Activated CD4-positive, CD25-positive, alpha-beta regulatory T cell treated with anti-CD3 and anti-CD28 coated beads, Interleukin-2, amount 50 U/mL, for 72 hours (primary cell): ENCODE results near the gene FAR2.
"Not testable (repeated sequence)": the region's sequence is repeated elsewhere in the genome, so short reads cannot be mapped to it uniquely, and the experiment has no call there.

Source experiments
- DNase-seq: peaks from one replicate; pipeline ENCODE4 v3.0.0; 2021

The FAR2 gene

GRCh38 chr12:29240441-29240840 lies 91.4 kb downstream of the FAR2 start:
- DNase-seq: no peak

GRCh38 chr12:29241821-29242591 lies 92.9 kb downstream of the FAR2 start:
- DNase-seq: no peak

GRCh38 chr12:29242921-29243431 lies 93.9 kb downstream of the FAR2 start:
- DNase-seq: no peak

- no peak for DNase-seq
Measured at GRCh38 chr12:29244159-29244765, 95.2 kb downstream of the FAR2 start.

- DNase-seq: no peak
Measured at GRCh38 chr12:29245246-29245645, 96.2 kb downstream of the FAR2 start.

GRCh38 chr12:29249930-29250329 lies 100.9 kb downstream of the FAR2 start:
- no peak for DNase-seq

- DNase-seq: no peak
Measured at GRCh38 chr12:29253906-29254625, 105.0 kb downstream of the FAR2 start.

GRCh38 chr12:29255042-29255441 lies 106.0 kb downstream of the FAR2 start:
- no peak for DNase-seq

- no peak for DNase-seq
Measured at GRCh38 chr12:29256598-29256997, 107.5 kb downstream of the FAR2 start.

GRCh38 chr12:29257687-29258086 lies 108.6 kb downstream of the FAR2 start:
- DNase-seq: not testable (repeated sequence)

- DNase-seq: no peak
Measured at GRCh38 chr12:29264424-29264823, 115.3 kb downstream of the FAR2 start.

GRCh38 chr12:29269706-29270408 lies 120.8 kb downstream of the FAR2 start:
- no peak for DNase-seq

- DNase-seq: no peak
Measured at GRCh38 chr12:29270446-29270845, 121.4 kb downstream of the FAR2 start.

- DNase-seq: no peak
Measured at GRCh38 chr12:29273178-29273843, 124.2 kb downstream of the FAR2 start.

GRCh38 chr12:29275834-29276233 lies 126.8 kb downstream of the FAR2 start:
- no peak for DNase-seq

- no peak for DNase-seq
Measured at GRCh38 chr12:29277231-29277630, 128.2 kb downstream of the FAR2 start.

GRCh38 chr12:29278673-29279420 lies 129.8 kb downstream of the FAR2 start:
- DNase-seq: no peak

GRCh38 chr12:29281371-29282005 lies 132.4 kb downstream of the FAR2 start:
- DNase-seq: no peak

- DNase-seq: no peak
Measured at GRCh38 chr12:29282031-29282816, 133.1 kb downstream of the FAR2 start.

- DNase-seq: no peak
Measured at GRCh38 chr12:29283969-29284700, 135.1 kb downstream of the FAR2 start.
